Pons (tissue), 1 donor: ENCODE measurements around the gene GPR63.
"Not testable (repeated sequence)": the region's sequence is repeated elsewhere in the genome, so short reads cannot be mapped to it uniquely, and the experiment has no call there.

Experiments
- DNase-seq: peaks from one replicate; pipeline ENCODE4 v3.0.0-alpha.2; 2016; ENCODE audit warnings: low spot score

GPR63 gene, protein sequence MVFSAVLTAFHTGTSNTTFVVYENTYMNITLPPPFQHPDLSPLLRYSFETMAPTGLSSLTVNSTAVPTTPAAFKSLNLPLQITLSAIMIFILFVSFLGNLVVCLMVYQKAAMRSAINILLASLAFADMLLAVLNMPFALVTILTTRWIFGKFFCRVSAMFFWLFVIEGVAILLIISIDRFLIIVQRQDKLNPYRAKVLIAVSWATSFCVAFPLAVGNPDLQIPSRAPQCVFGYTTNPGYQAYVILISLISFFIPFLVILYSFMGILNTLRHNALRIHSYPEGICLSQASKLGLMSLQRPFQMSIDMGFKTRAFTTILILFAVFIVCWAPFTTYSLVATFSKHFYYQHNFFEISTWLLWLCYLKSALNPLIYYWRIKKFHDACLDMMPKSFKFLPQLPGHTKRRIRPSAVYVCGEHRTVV

DNA sequence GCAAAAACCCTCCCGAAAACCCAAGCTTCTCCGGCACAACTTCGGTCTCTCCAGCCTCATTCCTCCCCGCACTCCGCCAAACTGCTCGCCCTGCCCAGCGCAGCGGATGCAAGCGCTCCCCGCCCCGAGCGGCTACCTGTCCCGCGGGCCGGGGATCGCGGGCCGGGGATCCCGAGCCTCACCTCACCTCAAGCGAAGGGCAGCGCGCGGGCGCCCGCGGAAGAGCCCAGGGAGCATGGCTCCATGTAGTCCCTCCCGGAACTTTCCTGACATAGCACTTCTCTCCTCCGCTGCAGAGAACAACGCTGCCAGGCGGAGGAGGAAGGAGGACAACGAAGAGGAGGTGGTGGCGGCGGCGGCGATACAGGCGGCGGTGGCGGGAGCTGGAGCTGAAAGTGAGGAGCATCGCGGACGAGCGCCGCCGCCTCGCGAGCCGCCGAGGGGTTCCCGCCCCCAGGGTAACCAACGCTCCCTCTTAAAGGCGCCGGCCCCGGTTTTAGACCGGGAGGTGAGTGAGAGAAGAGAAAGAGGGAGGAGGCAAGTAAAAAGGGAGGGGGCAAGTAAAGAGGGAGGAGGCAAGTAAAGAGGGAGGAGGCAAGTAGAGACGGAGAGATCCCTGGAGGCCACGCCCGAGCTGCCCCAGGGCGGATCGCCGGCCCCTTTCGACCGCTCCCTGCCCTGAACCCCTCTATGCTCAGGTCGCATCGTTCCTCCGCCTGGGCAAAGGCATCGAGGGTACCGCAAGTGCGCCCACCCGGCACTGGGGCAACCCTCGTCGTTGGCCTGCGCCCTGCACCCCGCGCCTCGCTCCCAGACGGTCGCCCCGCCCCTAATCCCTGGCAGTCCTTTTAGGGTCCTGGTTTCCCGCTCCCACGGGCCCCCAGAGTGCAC lies at the start of gene GPR63:
GPR63 (minus strand) TSS at position 397 of the 891 bp plus-strand sequence. CDS start 37,746 bp downstream, outside the sequence.
- DNase-seq: peak; percentile 26

DNA sequence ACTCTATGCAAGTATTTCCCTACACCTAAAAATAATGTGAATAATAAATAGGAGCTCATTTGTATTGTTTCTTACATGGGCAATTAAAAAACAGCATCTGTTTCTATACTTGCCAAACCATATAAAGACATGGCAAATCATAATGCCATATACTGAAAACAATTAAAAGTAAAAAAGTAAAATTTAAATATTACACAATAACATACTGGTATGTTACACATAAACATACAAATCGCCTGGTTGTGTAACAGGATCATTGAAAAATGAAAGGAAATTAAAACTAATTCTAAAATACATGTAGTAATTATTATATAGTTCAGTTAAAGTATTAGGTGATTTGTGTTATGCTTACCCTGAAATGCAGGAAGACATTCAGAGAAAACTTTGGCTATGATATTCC lies 49.2 kb upstream of the GPR63 start:
- DNase-seq: no peak

DNA sequence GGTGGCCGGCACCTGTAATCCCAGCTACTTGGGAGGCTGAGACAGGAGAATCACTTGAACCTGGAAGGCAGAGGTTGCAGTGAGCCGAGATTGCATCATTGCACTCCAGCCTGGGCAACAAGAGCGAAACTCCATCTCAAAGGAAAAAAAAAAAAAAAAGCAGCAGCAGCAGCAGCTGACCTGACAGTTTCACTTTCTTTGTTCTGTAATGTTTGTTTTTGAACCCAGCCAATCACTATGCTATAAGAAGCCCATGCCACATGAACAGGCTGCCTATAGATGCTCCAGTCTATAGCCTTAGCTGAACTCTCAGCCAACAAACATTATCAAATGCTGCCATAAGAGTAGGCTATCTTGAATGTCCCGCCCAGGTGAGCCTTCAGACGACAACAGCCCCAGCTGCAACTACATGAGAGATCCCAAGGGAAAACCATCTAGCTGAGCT lies 47.9 kb upstream of the GPR63 start:
- not testable (repeated sequence) for DNase-seq

DNA sequence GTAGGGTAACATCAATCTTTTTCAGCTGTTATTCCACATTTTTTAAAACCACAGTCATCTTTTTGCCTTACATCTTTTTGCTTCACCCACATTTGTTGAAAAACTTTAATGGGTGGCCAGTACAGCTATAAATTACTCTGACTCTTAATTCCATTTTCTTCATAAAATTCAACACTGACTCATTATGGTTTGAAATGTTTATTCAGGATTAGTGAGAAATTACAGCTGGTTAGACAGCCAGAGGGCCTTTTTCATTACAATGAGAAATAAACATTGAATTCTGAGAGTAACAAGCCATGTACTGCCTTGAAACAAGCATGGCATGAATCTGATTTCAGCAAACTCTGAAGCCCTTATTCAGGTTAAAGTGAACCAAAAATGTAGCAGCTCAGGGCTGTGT lies 40.9 kb upstream of the GPR63 start:
- no peak for DNase-seq

DNA sequence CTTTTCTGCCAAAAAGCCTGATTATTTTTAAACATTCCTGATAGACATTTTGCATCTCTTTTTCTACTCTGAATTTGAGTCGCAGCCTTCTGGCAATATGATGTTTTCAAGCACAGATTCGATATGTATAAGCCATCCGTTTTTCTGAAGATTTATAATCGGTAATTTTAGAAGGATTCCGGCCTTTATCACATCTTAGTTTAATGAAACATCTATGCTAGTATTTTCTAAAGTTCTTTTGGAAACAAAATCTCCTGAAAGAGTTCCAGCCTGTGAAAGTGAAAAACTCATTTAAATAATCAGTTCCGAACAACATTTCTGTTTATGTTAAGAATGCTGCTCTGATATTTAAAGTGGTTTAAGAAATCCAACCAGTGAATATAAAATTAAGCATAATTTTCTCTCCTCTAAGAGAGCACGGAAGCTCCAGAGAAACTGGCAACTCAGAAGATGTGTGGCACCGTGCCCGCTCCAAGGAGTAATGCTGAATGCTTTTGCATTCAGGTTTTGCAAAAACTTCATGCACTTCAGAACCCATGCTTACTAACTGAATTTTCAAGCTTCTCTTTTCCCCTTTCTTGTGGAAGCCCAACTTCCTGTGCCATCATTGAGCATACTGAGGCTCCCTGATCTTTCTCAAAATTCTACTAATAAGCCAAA lies 39.7 kb upstream of the GPR63 start:
- no peak for DNase-seq

DNA sequence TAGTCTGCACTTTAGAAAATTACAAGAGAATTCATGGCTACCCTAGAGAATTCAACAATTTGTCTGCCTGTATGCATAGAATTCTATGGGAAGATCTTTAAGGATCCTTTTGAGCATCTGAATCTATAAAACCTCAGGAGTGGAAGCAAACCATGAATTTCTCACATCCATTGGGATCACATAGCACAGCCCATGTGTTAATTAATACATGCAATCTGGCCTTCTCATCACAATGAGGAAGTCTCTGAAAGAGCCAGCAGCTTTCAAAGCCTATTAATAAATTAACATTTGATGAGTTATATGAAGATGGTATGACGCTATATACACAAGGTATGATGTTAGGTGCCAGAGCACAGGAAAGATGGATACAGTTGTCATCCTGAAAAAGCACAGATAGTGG lies 35.7 kb upstream of the GPR63 start:
- no peak for DNase-seq

DNA sequence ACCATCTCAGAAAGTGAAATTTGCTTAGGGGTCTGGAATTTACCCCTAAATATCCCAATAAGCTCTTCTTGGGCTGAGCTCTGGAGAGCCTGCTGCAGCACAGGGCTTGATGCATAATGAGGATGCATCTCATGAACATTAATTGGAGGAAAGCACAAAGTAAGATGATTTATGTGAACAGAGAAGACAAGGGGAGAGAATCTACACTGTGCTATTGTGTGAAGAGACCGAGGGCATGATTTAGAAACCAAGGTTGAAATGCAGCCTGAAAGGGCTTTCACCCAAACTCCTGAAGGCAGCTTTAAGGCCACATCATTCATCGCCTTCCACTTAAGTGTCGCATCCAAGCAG lies 27.8 kb upstream of the GPR63 start:
- no peak for DNase-seq

DNA sequence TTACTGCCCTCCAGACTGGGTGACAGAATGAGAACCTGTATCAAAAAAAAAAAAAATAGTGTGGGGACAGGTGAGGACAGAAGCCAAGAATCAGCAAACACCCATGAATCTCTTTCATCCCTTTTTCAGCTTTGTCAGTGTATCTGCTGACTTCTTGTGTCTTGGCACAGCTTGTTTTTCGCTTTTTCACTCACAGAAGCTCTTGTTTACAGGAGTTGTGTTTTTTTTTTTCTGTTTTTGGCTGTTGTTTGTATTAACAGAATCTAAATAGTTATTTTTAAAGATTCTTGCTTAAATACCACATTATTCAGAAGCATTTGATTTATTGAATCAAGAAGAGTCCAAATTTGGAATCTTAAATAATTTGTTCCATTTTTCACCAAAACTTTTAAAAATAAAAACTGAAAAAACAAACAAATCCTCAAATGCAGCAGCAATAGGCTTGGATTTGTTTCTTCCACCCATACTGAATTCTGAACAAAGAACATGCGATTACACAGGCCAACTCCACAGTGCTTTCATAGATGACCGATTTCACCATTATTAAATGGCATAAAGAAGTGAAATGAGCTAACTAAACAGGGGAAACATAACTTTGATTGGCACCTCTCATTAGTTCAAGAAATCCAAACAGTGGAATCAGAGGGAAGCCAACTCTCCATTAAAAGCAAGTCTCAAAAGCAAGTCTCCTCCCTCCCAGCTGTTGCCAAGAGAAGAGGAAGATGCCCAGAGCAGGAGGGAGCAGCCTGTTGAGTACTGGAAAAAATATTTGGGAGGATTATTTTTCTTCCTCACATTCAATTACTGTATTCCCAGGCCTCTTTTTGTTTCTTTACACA lies 27.2 kb upstream of the GPR63 start:
- DNase-seq: no peak

DNA sequence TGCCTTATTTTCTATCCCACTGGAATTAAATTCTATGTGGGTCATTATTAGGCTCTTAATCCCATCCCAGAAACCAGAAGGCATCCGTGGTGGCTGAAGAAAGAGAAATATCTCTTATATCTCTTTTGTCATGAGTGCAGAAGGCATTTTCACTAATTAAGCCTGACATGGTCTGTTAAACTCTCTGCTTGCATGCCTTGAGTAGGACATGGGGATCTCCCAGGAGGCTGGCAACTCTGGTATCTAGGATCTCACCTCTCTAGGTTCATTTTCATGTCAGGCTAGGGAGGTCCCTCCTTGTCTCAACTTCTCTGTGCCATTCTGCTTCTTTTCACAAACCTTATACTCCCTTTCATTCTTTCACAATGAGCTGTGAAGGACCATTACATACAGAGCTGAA lies 25.3 kb upstream of the GPR63 start:
- DNase-seq: no peak

DNA sequence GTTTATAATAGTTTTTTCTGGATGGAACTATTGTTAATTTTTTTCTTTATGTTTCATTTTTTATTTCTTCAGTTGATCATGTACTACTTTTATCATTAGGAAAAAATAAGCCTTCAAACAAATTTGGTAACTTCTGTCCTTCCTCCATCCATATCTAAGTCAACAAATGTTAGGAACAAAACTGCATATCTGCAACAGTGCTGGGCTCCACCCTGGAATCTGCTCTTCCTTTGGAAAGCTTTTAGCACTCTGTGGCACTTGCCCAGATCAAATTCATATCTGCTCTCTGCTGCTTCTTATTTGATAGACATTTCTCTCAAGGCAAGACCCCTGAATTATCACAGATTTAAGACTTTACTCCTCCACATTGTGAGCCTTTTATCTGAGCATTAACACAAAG lies 24.3 kb upstream of the GPR63 start:
- no peak for DNase-seq

DNA sequence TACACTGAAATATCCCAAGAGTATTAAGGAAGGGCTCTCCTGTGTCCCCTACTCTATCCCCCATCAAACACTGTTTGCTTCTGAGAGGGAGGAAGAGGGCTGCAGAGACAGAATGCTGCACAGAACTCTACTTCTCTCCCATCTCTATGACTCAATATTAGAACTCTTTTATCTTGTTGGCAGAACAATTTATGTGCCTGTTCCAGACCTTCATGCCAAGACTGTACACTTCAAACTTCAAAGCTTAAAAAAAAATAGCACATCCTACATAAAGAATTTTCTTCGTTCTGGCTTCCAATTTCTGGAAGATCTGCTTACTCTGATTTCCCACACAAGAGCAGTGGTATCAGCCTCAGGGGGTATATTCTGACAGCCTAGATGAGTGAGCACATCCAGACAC lies 19.6 kb upstream of the GPR63 start:
- DNase-seq: no peak

DNA sequence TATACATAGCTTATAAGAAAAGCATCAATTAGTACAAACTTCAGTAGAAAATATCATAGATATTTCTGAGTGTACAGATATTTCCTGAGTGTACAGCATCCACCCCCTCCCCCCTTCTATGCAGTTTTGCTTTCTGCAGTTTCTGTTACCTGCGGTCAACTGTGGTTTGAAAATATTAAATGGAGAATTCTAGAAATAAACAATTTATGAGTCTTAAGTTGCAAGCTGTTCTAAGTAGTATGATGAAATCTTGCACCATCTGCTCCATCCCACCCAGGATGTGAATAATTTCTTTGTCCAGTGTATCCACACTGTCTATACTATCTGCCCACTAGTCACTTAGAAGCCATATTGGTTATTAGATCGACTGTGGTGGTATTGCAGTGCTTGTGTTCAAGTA lies 15.8 kb upstream of the GPR63 start:
- no peak for DNase-seq

DNA sequence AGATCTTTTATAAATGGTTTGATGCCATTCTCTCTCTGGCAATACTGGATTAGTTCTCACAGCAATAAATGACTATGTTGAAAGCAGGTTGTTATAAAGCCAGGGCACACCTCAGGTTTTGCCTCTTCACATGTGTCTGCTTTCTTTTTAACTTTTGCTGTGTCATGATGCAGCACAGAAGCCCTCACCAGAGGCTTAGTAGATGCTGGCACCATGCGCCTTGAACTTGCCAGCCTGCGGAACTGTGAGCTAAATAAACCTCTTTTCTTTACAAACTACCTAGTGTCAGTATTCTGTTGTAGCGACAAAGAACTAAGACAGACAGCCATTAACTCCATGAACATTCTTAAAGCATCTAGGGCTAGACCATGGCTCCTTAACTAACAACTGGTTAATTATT lies 15.3 kb upstream of the GPR63 start:
- no peak for DNase-seq

DNA sequence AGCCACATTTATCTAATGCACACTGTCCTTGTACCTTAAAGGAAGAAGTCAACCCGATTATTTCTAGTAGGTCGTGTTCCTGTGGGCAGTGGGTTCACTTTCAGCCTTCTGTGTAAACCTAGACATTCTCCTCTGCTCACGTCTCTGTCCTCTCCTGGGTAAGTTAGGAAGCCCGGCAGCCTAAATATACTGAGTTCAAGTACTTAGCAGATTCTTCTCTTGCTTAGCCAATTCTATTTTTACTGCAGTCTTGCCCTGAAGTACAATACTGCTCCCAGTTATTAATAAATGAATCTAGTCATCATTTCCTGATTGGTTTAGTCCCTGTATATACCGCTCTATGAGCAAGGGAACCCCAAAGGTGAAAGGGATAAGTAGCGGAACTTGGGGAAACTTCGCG lies 14.6 kb upstream of the GPR63 start:
- DNase-seq: no peak

DNA sequence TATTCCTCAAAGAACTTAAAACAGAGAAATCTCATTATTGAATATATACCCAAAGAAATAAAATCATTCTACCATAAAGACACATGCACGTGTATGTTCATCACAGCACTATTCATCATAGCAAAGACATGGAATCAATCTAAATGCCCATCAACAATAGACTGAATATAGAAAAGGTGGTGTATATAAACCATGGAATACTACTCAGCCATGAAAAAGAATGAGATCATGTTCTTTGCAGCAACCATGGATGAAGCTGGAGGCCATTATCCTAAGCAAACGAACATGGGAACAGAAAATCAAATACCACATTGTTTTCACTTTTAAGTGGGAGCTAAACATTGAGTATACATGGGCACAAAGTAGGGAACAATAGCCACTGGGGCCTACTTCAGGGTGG lies 12.3 kb upstream of the GPR63 start:
- DNase-seq: no peak

DNA sequence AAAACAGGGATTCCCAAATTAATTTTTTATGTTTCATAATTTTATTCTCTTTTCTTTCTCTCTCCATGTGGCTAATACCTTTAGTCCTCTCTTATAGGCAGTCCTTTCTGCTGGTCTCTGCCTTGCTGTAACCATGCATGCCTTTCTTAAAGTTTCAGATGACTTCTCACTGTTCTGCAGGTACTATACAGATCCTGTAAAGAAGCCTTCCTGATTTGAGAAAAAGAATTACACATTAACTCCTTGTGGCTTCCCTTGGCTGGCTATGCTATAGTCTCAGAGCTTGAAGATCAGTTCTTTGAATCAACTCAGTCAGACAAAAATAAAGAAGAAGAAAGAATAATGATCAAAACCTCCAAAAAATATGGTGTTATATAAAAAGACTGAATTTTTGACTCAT lies 7.3 kb upstream of the GPR63 start:
- DNase-seq: no peak

DNA sequence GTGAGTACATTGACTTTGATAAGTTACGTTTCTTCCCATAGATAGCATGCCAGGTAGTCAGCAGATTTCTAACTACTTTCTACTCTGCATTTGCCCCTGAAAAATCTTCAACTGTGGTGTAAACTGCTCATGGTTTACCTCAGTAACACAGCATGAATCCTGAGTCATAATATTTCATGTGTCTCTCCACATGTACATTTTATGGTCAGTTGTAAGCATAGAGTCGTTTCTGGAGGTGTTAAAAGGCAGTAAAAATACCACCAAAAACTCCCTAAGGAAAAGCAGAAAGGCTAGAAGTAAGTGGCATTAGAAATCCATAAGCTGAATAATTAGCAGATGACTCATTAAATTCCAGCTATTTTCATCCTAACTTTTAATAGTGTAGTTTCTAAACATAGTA lies 4.1 kb upstream of the GPR63 start:
- no peak for DNase-seq

DNA sequence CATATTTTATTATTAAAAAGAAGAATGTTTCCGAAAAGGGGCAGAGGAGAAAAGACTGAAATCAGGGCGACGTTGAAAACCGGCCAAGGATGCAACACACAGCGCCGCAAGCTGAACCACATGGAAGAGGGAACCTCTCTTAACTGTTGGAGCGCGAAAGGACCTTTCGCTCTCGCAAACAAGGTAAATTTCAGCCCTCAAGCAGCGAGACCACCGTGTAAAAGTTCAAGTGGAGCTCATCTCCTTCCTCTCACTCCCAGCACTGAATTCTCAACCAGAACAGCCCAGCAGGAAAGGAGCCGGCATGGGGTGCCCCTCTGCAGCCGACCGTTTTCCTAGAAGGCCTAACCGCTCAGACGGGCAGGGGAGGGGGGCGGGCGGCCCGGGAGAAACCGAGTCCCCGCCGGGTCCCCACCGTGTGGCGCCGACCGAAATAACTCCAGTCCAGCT lies 621 bp downstream of the GPR63 start:
- DNase-seq: no peak

DNA sequence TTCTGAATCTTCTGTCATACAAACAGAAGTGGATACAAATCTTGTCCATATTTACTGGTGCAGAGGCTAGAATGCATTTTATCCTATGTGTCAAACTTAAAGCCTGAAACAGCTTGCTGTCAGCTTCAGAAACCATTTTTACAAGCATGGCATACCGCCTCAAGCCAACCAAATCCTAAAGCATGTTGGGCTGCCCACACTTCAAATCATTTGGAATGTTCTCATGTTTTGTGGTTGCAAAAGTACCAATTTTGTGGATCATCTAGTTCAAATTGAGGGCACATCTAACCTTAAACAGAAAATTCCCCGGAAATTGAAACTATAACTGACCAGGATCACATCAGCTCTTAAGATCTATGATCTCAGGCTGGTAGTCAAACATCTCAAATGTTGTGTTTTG lies 3.2 kb downstream of the GPR63 start:
- no peak for DNase-seq

DNA sequence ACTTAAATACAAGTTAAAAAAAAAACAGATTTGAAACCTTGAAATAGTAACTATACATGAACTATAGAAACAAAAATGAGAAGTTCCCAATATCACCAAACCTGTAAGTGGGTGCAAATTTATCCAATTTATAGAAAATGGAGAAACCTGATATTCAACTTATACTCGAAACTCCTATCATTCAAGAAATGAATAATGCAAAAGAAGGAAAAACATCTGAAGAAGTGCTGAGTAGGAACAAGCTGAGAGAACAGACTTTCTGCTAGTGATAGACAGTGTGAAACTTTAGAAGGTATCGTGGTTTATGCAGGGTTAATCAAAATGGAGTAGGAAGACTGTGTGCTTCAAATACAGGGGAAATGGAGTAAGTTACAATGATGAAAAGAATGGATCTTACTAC lies 4.5 kb downstream of the GPR63 start:
- no peak for DNase-seq

DNA sequence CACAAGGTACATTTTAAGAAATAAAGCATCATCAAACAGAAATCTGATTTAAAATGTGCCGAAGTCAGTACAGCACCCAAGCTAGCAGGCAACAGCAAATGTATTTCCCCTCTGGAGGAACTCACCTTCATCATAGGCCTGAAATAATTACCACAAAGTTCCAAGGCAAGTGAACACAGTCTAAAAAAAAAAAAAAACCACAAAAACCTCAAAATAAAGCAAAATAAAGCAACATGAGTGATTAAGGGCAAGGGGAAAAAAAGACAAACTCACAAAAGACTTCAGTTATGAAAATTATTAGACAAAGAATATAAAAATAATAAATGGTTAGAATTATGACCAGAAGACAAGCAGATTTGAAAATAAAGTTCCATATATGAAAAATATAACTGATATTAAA lies 10.4 kb downstream of the GPR63 start:
- no peak for DNase-seq

DNA sequence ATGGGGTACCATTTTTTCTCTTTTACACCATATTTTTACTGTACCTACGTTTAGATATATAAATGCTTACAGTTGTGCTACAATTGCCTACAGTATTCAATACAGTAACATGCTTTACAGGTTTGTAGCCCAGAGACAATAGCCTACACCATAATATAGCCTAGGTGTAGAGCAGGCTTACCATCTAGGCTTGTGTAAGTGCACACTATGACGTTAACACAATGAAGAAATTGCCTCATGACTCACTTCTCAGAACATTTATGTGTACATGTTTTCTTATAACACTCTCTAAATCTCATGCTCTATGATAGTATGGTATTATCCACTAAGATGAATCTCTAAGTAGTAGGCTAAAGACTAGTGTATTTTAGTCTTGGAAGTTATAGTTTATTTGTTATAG lies 13.5 kb downstream of the GPR63 start:
- DNase-seq: no peak
